ENCODE measurements around the gene CRABP2.

CRABP2 gene

GRCh38 chr1:156705321-156705917, at the start of gene CRABP2:
Gene CRABP2 (minus strand): TSS chr1:156705583. CDS start chr1:156705446, 137 bp downstream.
- no peak for DNase-seq (ENCODE audit: low read depth in 2 of 2)

GRCh38 chr1:156754219-156754618, 48.8 kb upstream of the CRABP2 start:
- no peak for DNase-seq (ENCODE audit: low read depth in 2 of 2)

GRCh38 chr1:156752843-156753482, 47.6 kb upstream of the CRABP2 start:
- DNase-seq (ENCODE audit: low read depth in 2 of 2): no peak

- DNase-seq (ENCODE audit: low read depth in 2 of 2): peak; percentile 96 to 97
These were observed 46.5 kb upstream of the CRABP2 start for GRCh38 chr1:156751757-156752481.

- no peak for DNase-seq (ENCODE audit: low read depth in 2 of 2)
These were observed 46.0 kb upstream of the CRABP2 start, which contains the start of gene HDGF for GRCh38 chr1:156751451-156751756. Gene HDGF (minus strand): TSS chr1:156751675. CDS start chr1:156751429, 246 bp downstream.

GRCh38 chr1:156750711-156751450, 45.5 kb upstream of the CRABP2 start:
- peak in 1 of 2 donors; percentile 36 for DNase-seq (ENCODE audit: low read depth in 2 of 2)

- peak in 1 of 2 donors; percentile 43 for DNase-seq (ENCODE audit: low read depth in 2 of 2)
These were observed 44.8 kb upstream of the CRABP2 start for GRCh38 chr1:156750191-156750672.

- DNase-seq (ENCODE audit: low read depth in 2 of 2): no peak
These were observed 44.2 kb upstream of the CRABP2 start for GRCh38 chr1:156749419-156750118.

- DNase-seq (ENCODE audit: low read depth in 2 of 2): no peak
These were observed 43.5 kb upstream of the CRABP2 start for GRCh38 chr1:156748670-156749418.

GRCh38 chr1:156747742-156748669, 42.6 kb upstream of the CRABP2 start:
- DNase-seq (ENCODE audit: low read depth in 2 of 2): no peak

GRCh38 chr1:156746728-156747631, 41.6 kb upstream of the CRABP2 start:
- DNase-seq (ENCODE audit: low read depth in 2 of 2): no peak

GRCh38 chr1:156746406-156746727, 41.0 kb upstream of the CRABP2 start:
- no peak for DNase-seq (ENCODE audit: low read depth in 2 of 2)

- DNase-seq (ENCODE audit: low read depth in 2 of 2): no peak
These were observed 40.5 kb upstream of the CRABP2 start for GRCh38 chr1:156745881-156746280.

GRCh38 chr1:156744786-156745419, 39.5 kb upstream of the CRABP2 start:
- no peak for DNase-seq (ENCODE audit: low read depth in 2 of 2)

GRCh38 chr1:156744344-156744743, 39.0 kb upstream of the CRABP2 start:
- DNase-seq (ENCODE audit: low read depth in 2 of 2): no peak

- no peak for DNase-seq (ENCODE audit: low read depth in 2 of 2)
These were observed 38.3 kb upstream of the CRABP2 start for GRCh38 chr1:156743367-156744302.

- no peak for DNase-seq (ENCODE audit: low read depth in 2 of 2)
These were observed 37.4 kb upstream of the CRABP2 start for GRCh38 chr1:156742801-156743200.

Measured in stimulated activated CD4-positive, alpha-beta T cell treated with anti-CD3 and anti-CD28 coated beads, Interleukin-1b, Interleukin-23, amount 100 ng/mL, for 4 hours (primary cell).